Body of pancreas (tissue), 4 donors: Measurements from ENCODE around the gene NDEL1.

Experiments used
- POLR2A ChIP-seq, 3 donors: fragments of 450-650 bp; IDR thresholded peaks; one replicate each; pipeline ENCODE4 v1.6.1; 2016; ENCODE audit warnings: antibody characterized with exemption in 3 of 3, mild to moderate bottlenecking in 2 of 3
- TF ChIP-seq, protein P1 (sequence below), 7 experiments: fragments of 450-650 bp in 4 of 7; fragments of 200-600 bp in 3 of 7; sonication (generic) in 3 of 7; IDR thresholded peaks; one replicate each; pipeline ENCODE4 v1.5.1; 2016 to 2019; ENCODE audit warnings: antibody characterized with exemption in 7 of 7

DNA sequence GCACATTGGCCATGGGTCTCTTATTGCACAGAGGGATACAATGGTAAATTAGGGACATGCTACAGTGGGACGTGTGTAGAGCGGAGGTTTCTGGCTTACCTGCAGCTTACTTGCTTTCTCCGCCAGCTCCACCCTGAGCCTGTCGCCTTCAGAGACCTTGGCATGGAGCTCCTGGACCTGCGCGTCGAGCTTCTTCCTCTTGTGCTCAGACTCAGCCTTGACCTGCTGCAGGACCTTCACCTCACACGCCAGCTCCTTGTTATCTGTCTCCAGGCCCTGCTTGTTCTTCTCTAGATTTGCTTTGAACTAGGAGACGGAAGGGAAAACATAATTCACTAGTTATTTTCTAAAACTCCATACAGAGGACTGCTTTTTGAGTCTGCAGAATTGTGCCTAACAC, 63.5 kb downstream of the NDEL1 start:
- TF ChIP-seq, protein P1, sequence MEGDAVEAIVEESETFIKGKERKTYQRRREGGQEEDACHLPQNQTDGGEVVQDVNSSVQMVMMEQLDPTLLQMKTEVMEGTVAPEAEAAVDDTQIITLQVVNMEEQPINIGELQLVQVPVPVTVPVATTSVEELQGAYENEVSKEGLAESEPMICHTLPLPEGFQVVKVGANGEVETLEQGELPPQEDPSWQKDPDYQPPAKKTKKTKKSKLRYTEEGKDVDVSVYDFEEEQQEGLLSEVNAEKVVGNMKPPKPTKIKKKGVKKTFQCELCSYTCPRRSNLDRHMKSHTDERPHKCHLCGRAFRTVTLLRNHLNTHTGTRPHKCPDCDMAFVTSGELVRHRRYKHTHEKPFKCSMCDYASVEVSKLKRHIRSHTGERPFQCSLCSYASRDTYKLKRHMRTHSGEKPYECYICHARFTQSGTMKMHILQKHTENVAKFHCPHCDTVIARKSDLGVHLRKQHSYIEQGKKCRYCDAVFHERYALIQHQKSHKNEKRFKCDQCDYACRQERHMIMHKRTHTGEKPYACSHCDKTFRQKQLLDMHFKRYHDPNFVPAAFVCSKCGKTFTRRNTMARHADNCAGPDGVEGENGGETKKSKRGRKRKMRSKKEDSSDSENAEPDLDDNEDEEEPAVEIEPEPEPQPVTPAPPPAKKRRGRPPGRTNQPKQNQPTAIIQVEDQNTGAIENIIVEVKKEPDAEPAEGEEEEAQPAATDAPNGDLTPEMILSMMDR (IDR thresholded peaks at IDR 0.05), result no peak
- no peak for TF ChIP-seq POLR2A (IDR thresholded peaks at IDR 0.05)
